GM23338 (cell line): ENCODE results near the gene CRB2.

Source experiments
- CTCF ChIP-seq, 2 experiments: fragments of 200-600 bp in 1 of 2; sonication (generic) in 1 of 2; conservative IDR thresholded peaks; 2 replicates each; pipeline versions ENCODE4 v1.5.1 to v1.6.1; 2016 to 2017; ENCODE audit warnings: antibody characterized with exemption in 2 of 2, low read depth in 2 of 2, mild to moderate bottlenecking in 2 of 2, moderate library complexity in 1 of 2
- POLR2AphosphoS5 ChIP-seq: IDR thresholded peaks from 2 replicates; pipeline ENCODE4 v1.6.1; 2016; ENCODE audit warnings: antibody characterized with exemption, low read depth

- no peak for TF ChIP-seq CTCF (conservative IDR thresholded peaks at IDR 0.05; ENCODE audit: low read depth in 2 of 2)
- no peak for TF ChIP-seq POLR2AphosphoS5
Measured at GRCh38 chr9:123376218-123377071, 20.4 kb downstream of the CRB2 start.
